NT2/D1 (cell line): ENCODE data around the gene TNKS2.

Experiments used
- SUZ12 ChIP-seq: IDR thresholded peaks from 2 replicates; pipeline ENCODE4 v1.6.1; 2011; ENCODE audit not compliant: insufficient read length, insufficient read depth; ENCODE audit errors: extremely low read depth
- YY1 ChIP-seq: IDR thresholded peaks from 2 replicates; pipeline ENCODE4 v1.6.1; 2011; ENCODE audit not compliant: insufficient read length, insufficient read depth

DNA sequence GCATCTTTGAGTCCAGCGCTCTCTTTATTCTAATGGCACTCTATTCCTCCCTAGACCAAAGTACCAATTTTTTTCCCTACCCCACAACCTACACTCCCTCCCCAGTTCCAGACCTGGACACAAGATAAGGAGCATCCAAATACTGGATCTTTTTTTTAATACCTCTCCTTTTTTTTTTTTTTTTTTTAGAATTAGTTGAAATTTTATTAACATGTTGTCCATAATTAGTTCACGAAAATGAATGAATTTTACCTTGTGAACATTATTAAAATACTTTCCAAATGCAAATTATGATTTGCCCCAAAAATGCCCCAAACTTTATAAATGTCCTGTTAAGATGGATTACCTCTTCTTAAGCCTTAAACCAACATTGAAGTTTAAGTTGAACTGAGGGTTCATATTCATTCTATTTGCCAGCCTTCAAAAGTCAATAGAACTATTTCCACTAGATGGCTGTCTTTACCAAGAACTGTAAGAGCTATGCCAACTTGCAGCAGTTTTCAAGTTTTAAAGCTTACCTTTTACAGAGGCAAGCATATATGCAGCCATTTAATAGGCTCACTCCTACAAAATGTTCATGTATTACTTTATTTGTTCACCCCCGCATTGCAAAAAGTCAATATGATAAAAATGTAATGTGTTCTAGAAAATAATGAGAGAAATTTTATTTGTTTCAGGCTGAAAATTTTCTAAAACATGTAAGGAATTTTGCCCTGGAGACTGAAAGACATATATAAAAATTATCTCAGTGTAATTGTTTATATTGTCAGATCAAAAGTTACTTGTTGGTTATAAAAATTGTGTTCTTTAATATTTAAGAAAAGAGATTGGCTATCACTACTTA lies 39.7 kb upstream of the TNKS2 start:
- TF ChIP-seq YY1 (no peak), SUZ12 (no peak)
